Small intestine (tissue), 4 donors: ENCODE data around the gene ERH. TPM values are rescaled to one million over a fixed set of nuclear protein-coding genes. Genes with fewer than 3 reads are reported as not detected.

Experiments used
- polyA plus RNA-seq, 4 donors: library from polyadenylated mRNA; stranded (reverse) in 3 of 4; unstranded in 1 of 4; fragments of 200-250 nt in 3 of 4; fragments of 120-200 nt in 1 of 4; gene quantifications; one replicate each; pipeline versions ENCODE4 v1.2.1 to v1.2.3, GENCODE V29; 2013
- donor health status: healthy with polysubstance abuse.
- donor health status: Bipolar disorder and iron deficiency.
- donor health status: healthy.

ERH gene
- polyA plus RNA-seq, 4 donors, result 131 to 207 (median 141) TPM

Other genes starting within 250 kb of the ERH start
- 10 to 100 TPM; 13.2 to 43.4 (median 16.2) TPM for gene DCAF5, start 245.2 kb downstream of the ERH start, polyA plus RNA-seq
- gene EXD2, start 206.8 kb downstream of the ERH start, polyA plus RNA-seq, result 10 to 100 TPM in 2 of 4 donors, 1 to 10 TPM in 2; 3.2 to 21.4 (median 7.5) TPM
- 10 to 100 TPM in 1 of 4 donors, 1 to 10 TPM in 1, under 1 TPM in 2; 0.45 to 18.2 (median 1.5) TPM for gene GALNT16, start 138.1 kb downstream of the ERH start, polyA plus RNA-seq
- 10 to 100 TPM; 25.1 to 73.4 (median 31.6) TPM for gene SLC39A9, start 393 bp upstream of the ERH start, polyA plus RNA-seq
- gene PLEKHD1, start 86.4 kb upstream of the ERH start, polyA plus RNA-seq, result under 1 TPM in 3 of 4 donors, not detected in 1; under 0.01 to 0.04 (median 0.03) TPM
- under 1 TPM in 2 of 4 donors, not detected in 2; 0.01 to 0.03 TPM for gene CCDC177, start 176.6 kb upstream of the ERH start, polyA plus RNA-seq
- 10 to 100 TPM; 14.3 to 46.2 (median 16.7) TPM for gene SUSD6, start 213.3 kb upstream of the ERH start, polyA plus RNA-seq